OCI-M1 (cell line): Measurements from ENCODE around the gene VTCN1.
A peak's percentile ranks its signal among the peaks of the same experiment; 100 is the strongest.
"Not testable (repeated sequence)": the region's sequence is repeated elsewhere in the genome, so short reads cannot be mapped to it uniquely, and the experiment has no call there.

ENCODE experiments used
- DNase-seq: peaks from one replicate; lab custom pipeline; 2025; lab: John Stamatoyannopoulos, UW

Gene VTCN1

GRCh38 chr1:117122330-117123025 lies 88.2 kb downstream of the VTCN1 start:
- DNase-seq: no peak

DNA sequence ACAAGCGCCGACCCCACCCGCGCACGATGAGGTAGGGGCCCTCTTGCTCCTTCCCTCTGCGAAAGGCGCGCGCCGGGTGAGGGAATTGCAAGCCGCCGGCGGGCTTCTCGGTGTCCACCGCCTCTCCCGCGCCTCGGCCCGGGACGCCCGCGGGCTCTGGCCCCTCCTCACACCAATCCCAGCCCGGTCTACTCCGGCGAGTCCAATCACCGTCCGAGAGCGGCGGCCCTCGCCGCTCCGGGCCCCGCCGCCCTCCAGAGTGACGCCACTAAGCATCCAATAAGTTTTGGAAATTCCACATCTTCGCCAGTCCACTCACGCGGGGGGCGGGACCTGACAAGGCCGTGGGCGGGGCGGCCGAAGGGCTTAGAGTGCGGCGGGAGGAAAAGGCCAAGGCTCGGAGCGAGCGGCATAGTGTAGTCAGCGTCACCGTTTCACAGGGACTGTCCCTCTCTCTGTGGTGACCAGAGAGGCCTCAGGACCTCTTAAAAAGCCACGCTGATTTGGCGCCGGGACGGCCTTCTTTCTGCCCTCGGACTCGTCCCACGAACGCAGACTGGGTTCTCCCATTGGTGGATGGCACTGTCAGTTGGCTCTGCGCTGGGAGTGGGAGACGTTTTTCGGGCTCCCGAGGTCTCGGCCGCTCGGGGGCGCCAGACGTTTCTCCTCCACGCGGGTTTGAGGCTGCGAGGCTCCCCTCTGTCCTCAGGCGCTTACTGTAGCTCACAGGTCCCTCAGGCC lies 89.0 kb downstream of the VTCN1 start, which contains the start of gene TRIM45:
TSS of gene TRIM45 (minus strand) at position 161 of the 741 bp plus-strand sequence. CDS start 548 bp downstream, outside the sequence.
- peak; percentile 95 for DNase-seq

DNA sequence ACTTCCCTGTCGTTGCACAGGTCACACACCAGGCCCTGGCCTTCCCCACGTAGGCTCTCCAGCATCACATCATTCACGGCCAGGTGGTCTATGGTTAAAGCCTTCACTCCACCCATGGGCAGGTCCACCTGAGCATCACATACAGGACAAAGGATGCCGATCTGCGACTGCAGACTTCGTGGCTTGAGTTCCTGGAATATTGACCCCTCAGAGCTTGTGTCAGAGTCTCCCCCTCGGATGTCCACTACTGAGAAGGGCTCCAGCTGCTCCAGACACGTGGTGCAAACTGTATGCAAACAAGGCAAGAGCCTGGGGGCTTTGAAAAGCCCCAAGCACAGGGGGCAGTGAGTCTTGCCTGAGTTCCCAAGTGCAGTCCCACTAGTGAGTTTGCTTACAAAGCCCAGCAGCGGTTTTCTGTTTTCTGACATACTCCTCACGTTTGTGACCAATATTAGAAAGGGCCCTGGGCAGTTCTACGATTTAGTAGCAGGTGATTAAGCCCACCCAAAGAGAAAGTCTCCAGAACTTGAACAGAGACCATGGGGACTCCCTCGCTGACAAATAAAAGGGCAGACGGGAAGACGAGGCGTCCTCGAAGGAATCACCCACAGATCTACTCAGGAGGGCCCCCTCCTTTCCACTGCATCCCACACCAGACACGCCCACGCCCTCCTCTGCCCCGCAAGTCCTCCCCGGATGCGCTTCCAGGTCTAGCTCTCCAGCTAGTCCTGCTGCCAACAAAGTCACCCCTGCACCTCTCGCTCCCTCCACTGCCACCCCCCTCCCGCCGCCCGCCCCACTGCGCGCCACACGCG lies 89.7 kb downstream of the VTCN1 start:
- DNase-seq: no peak

GRCh38 chr1:117119144-117119543 lies 91.6 kb downstream of the VTCN1 start:
- DNase-seq: not testable (repeated sequence)

DNA sequence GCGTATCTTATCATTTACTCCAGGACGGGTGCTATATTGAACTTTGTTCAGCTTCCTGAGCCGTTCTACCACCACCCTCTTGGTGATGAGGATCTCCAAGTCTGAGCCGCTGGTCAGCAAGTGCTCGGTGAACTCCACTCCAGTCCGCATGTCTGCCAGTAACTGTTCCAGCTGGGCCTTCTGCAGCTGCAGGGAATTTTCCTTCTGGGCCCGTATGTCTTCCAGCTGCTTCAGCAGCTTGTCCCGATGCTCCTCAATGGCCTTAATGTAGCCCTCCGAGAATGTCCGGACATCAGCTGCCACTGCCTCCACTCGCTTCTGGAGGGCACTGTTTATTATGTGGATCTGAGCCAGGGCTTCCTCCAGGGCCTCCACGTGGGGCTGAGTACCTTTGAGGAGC lies 92.6 kb downstream of the VTCN1 start:
- DNase-seq: no peak

DNA sequence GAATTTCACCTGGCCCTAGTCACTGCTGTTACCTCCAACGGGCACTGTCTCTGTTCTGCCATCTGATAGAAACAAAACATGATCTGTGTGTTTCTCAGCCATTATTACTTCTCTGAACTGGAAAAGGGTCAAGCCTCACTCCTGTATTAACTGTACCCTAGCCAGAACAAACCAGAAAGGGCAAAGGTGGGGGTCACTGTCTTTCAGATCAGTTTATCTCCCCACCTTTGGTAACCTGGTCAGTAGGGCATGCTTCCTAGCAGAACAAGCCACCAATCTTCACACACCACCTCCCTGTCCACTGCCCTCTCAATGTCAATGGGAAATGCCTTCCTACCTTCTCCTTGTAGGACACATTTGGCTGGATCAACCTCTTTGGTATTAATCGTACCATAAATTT lies 93.0 kb downstream of the VTCN1 start:
- DNase-seq: no peak

DNA sequence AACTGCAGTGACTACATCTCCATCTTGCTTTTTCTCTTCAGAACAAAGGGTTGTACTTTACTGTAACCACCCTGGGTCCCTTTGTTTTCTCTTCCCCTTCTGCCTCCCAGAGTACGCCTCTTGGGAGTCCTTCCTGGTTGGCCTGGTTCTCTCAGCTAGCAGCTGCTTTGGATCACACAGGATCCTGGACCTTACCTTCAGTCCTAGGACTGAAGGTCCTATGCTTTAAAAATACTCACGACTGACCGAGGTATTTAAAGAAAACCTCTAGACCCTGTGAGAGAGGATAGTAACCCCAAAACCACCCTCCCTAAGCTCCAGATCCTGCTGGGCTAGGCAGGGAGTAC lies 94.0 kb downstream of the VTCN1 start:
- no peak for DNase-seq

DNA sequence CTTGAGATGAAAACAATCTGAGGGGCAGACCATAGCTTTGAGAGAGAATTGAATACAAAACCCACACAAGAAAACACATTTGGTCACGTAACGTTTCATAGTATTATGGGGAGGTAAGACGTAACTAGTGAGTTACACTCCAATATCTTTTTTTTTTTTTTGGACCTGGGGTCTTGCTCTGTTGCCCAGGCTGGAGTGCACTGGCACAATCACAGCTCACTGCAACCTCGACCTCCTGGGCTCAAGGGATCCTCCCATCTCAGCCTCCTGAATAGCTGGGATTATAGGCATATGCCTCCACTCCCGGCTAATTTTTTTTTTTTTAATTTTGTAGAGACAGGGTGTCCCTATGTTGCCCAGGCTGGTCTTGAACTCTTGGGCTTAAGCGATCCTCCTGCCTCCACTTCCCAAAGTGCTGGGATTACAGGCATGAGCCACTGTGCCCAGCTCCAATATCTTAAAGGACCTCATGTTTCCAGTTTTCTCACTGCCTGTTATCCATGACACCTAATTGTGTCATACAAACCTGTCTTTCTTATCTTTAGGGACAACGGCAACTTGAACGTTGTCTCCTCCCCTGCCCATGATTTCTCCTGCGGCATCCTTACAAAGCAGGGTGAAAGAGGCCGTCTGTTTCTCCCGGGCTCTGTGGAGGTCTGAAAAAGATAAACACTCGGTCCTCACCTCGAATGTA lies 94.5 kb downstream of the VTCN1 start:
- DNase-seq: no peak

DNA sequence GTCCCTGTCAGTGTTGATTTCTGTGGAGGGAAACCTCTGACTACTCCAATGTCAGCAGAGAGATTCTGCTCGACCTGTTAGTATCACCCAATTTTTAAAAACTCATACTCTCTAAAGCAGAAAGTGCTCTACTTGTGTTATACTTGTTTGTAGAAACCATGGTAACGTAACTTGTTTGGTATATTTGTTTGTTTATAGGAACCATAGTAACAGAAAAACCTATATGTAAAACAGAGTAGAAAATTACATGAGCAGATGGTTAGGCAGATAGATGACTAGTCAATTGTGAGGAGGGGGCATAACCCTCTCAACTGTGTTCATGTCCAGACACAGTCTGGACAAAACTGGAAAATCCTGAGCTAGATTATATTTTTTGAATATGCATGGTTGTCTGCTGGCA lies 95.8 kb downstream of the VTCN1 start:
- DNase-seq: no peak

DNA sequence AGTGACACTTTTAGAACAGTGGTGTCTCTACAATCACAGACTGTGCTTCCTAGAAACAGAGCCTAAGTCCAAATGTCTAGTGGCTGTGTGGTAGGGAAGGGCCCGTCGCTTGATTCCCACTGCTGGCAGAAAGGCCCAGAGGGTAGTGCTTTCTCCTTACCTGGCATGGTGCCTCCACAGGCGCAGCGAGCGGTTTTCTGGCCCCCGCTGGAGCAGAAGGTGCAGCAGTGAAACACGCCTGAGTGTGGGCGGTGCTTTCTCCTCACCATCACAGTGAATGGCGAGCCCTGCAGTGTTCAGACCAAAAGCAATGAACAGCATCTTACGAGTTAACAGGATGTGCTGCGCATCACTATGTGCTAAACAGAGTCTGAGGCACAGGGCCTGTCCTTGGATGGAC lies 97.5 kb downstream of the VTCN1 start:
- no peak for DNase-seq

GRCh38 chr1:117112047-117112717 lies 98.5 kb downstream of the VTCN1 start:
- DNase-seq: no peak

DNA sequence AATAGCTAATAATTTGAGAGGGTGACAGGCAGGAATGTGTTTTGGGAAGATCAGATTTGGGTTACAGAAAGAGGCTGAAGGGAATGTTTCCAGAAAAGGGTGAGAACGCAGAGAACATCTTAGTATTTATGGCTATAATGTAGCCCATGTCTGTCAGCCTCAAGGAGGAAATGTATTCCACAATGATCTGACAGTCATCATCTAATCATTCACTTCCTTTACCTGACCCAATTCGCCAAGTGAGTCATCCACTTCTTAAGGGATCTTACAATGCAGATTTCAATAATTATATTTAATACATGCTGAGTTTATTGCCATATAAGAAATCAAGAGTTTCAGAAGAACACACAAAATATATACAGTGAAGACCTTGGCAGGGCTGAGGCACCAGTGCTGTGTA lies 100.0 kb downstream of the VTCN1 start:
- DNase-seq: no peak

DNA sequence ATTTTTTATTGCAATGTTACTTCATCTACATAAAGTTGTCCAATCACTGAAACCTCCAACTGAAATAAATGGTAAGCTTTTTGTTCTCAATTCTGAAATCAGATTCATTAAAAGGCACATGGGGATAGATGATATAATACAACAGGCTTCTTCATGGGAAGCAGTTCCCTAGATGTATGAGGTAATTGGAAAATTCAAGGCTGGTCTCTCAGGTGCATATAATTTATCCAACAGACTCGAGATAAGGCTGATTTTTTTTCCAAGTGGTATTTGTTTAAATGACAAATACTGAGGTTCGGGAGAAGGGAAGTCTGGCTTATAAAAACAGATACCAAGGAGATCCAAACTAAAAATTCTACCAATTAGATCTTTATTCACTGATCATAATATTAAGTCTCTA lies 103.4 kb downstream of the VTCN1 start:
- no peak for DNase-seq

GRCh38 chr1:117106478-117106877 lies 104.2 kb downstream of the VTCN1 start:
- DNase-seq: no peak

DNA sequence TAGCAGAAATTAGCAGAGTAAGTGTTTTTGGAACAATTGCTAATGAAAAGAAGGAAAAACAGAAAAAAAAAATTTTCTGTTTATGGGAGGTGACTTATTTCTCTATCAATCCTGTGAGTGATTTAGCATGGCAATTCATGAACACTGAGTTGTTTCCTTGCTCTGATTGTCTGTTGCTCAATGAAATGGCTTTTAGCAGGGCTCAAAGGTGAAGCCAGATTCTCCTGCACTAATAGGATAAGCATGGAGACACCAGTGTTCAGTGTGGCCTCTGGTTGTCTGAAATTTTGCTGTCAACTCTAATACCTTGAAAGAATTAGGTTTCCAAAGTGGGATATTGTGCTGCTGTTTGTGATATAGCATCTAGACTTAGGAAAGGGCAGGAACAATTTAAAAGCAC lies 105.0 kb downstream of the VTCN1 start:
- DNase-seq: no peak

GRCh38 chr1:117104986-117105385 lies 105.7 kb downstream of the VTCN1 start:
- DNase-seq: no peak

GRCh38 chr1:117101858-117102257 lies 108.9 kb downstream of the VTCN1 start:
- DNase-seq: not testable (repeated sequence)

- no peak for DNase-seq
Observed at GRCh38 chr1:117101334-117101733, 109.4 kb downstream of the VTCN1 start.

GRCh38 chr1:117098287-117098890 lies 112.3 kb downstream of the VTCN1 start:
- DNase-seq: no peak

- no peak for DNase-seq
Observed at GRCh38 chr1:117097443-117097842, 113.3 kb downstream of the VTCN1 start.

GRCh38 chr1:117096951-117097408 lies 113.7 kb downstream of the VTCN1 start:
- no peak for DNase-seq
